B cell (primary cell): ENCODE data around the gene TSC2. TPM values are rescaled to one million over a fixed set of nuclear protein-coding genes. Genes with fewer than 3 reads are reported as not detected.

Experiments used
- ATAC-seq: fragments of 200-7000 bp; cut with Tn5 transposase; one replicate; pipeline ENCODE4 v1.10.0; 2021; ENCODE audit warnings: low read depth, mild to moderate bottlenecking, moderate number of reproducible peaks, moderate library complexity
- CTCF ChIA-PET: fragments of 350-600 bp; sonication (Branson Sonifier 250); formaldehyde crosslinking; loops from one replicate; lab custom pipeline; 2021; ENCODE audit warnings: antibody characterized with exemption, inconsistent platforms; lab: Charles Lee
- POLR2A ChIA-PET: fragments of 350-600 bp; sonication (Branson Sonifier 250); formaldehyde crosslinking; loops from one replicate; lab custom pipeline; 2021; ENCODE audit warnings: antibody characterized with exemption; lab: Charles Lee
- DNase-seq: peaks from one replicate; pipeline ENCODE4 v3.0.0; 2013
- H2AFZ ChIP-seq: 2 replicates; pipeline ENCODE4 v1.6.1; 2012; ENCODE audit warnings: mild to moderate bottlenecking, low read depth, low read length; ENCODE audit not compliant: insufficient read depth, poor library complexity, severe bottlenecking
- H3K27ac ChIP-seq, 2 donors: 1 replicate in 1 of 2; 2 replicates in 1 of 2; pipeline ENCODE4 v1.5.1; 2012 to 2013; ENCODE audit warnings: low read length in 2 of 2, mild to moderate bottlenecking in 2 of 2, moderate library complexity in 1 of 2
- H3K27me3 ChIP-seq, 4 experiments: fragments of 200-600 bp in 1 of 4; sonication (generic) in 1 of 4; replicated peaks in 1 of 4; 1 replicate in 2 of 4; 2 replicates in 2 of 4; pipeline versions ENCODE4 v1.6.1 to v1.7.0; 2013 to 2016; ENCODE audit warnings: low read length in 3 of 4, mild to moderate bottlenecking in 2 of 4, mixed read lengths in 1 of 4, moderate library complexity in 1 of 4; ENCODE audit not compliant: insufficient read depth in 4 of 4, control insufficient read depth in 3 of 4; ENCODE audit errors: control extremely low read depth in 1 of 4
- H3K36me3 ChIP-seq, 2 experiments: replicated peaks in 1 of 2; 1 replicate in 1 of 2; 2 replicates in 1 of 2; pipeline versions ENCODE4 v1.6.1 to v1.7.1; 2013; ENCODE audit warnings: low read length in 1 of 2; ENCODE audit not compliant: insufficient read depth in 2 of 2, control insufficient read depth in 1 of 2; ENCODE audit errors: control extremely low read depth in 1 of 2, extremely low read depth in 1 of 2
- H3K4me1 ChIP-seq, 2 donors: fragments of 200-600 bp in 1 of 2; sonication (generic) in 1 of 2; 1 replicate in 1 of 2; 2 replicates in 1 of 2; pipeline versions ENCODE4 v1.5.1 to v1.6.1; 2013 to 2017; ENCODE audit warnings: low read length in 2 of 2; ENCODE audit not compliant: control insufficient read depth in 2 of 2, insufficient read depth in 2 of 2
- H3K4me2 ChIP-seq: replicated peaks from 2 replicates; pipeline ENCODE3; 2012; ENCODE audit warnings: mild to moderate bottlenecking, low read depth, low read length; ENCODE audit not compliant: poor library complexity, severe bottlenecking
- H3K4me3 ChIP-seq, 5 experiments: fragments of 200-600 bp in 1 of 5; sonication (generic) in 1 of 5; 1 replicate in 3 of 5; 2 replicates in 2 of 5; pipeline versions ENCODE4 v1.5.1 to v1.7.0; 2011 to 2016; ENCODE audit warnings: low read length in 4 of 5, mild to moderate bottlenecking in 4 of 5, low read depth in 2 of 5, control low read depth in 1 of 5, moderate library complexity in 1 of 5; ENCODE audit not compliant: insufficient read depth in 1 of 5; ENCODE audit errors: control extremely low read depth in 1 of 5, extremely low read depth in 1 of 5
- H3K79me2 ChIP-seq: fragments of 200-600 bp; sonication (generic); one replicate; pipeline ENCODE4 v1.6.0; 2016; ENCODE audit warnings: low read length; ENCODE audit not compliant: control insufficient read depth, insufficient read depth
- H3K9ac ChIP-seq: fragments of 200-600 bp; sonication (generic); 2 replicates; pipeline ENCODE4 v1.6.1; 2017; ENCODE audit warnings: mild to moderate bottlenecking, low read length, moderate library complexity
- H3K9me3 ChIP-seq, 3 donors: one replicate each; pipeline versions ENCODE4 v1.6.1 to v1.7.1; 2013; ENCODE audit warnings: low read length in 2 of 3; ENCODE audit not compliant: control insufficient read depth in 2 of 3, insufficient read depth in 1 of 3; ENCODE audit errors: control extremely low read depth in 1 of 3
- H4K20me1 ChIP-seq: 2 replicates; pipeline ENCODE4 v1.6.0; 2012; ENCODE audit warnings: mild to moderate bottlenecking, low read length; ENCODE audit not compliant: insufficient read depth, control insufficient read depth, poor library complexity, severe bottlenecking
- H3K27ac Mint-ChIP-seq: one replicate; pipeline ENCODE4 v1.8.0; 2021; ENCODE audit warnings: mixed read lengths
- H3K27me3 Mint-ChIP-seq: one replicate; pipeline ENCODE4 v1.8.0; 2021; ENCODE audit warnings: mixed read lengths
- H3K4me1 Mint-ChIP-seq: one replicate; pipeline ENCODE4 v1.8.0; 2021; ENCODE audit warnings: mixed read lengths
- H3K4me3 Mint-ChIP-seq: one replicate; pipeline ENCODE4 v1.8.0; 2021; ENCODE audit warnings: mixed read lengths
- H3K9me3 Mint-ChIP-seq: one replicate; pipeline ENCODE4 v1.8.0; 2022; ENCODE audit warnings: mixed read lengths; ENCODE audit not compliant: insufficient read depth
- EZH2 ChIP-seq: IDR thresholded peaks from 2 replicates; pipeline ENCODE4 v1.6.1; 2012; ENCODE audit warnings: borderline replicate concordance, low read depth, mild to moderate bottlenecking, moderate library complexity, low read length; ENCODE audit not compliant: insufficient read depth, poor library complexity, severe bottlenecking
- WGBS: methylation state at CpG from one replicate; pipeline ENCODE4 v1.1.5; 2013; ENCODE audit warnings: missing lambda C conversion rate; ENCODE audit not compliant: insufficient coverage; 5-methylcytosine and 5-hydroxymethylcytosine counted together
- intact Hi-C: fragments of 100-400 bp; cut with micrococcal nuclease; formaldehyde crosslinking; loops from one replicate; pipeline ENCODE4 v1.10.0; 2022
- polyA plus RNA-seq: library from polyadenylated mRNA; depleted of rRNA; stranded (reverse); fragments of >200 nt; gene quantifications from 2 replicates; pipeline ENCODE4 v1.2.3, GENCODE V29; 2012
- total RNA-seq, 2 donors: library from RNA; stranded (reverse); fragments of 120-200 nt in 1 of 2; gene quantifications; 1 replicate in 1 of 2; 2 replicates in 1 of 2; pipeline versions ENCODE4 v1.2.3 to v1.2.4, GENCODE V29; 2013 to 2022
- TF ChIP-seq, protein P1 (sequence below): fragments of 200-600 bp; IDR thresholded peaks from one replicate; pipeline ENCODE4 v1.8.0; 2022; ENCODE audit warnings: antibody characterized with exemption, mild to moderate bottlenecking

Gene TSC2
- total and polyA plus RNA-seq, 2 donors (not counting 1 experiment from before 2014, with no cell fraction given) = 128 to 194 TPM

DNA sequence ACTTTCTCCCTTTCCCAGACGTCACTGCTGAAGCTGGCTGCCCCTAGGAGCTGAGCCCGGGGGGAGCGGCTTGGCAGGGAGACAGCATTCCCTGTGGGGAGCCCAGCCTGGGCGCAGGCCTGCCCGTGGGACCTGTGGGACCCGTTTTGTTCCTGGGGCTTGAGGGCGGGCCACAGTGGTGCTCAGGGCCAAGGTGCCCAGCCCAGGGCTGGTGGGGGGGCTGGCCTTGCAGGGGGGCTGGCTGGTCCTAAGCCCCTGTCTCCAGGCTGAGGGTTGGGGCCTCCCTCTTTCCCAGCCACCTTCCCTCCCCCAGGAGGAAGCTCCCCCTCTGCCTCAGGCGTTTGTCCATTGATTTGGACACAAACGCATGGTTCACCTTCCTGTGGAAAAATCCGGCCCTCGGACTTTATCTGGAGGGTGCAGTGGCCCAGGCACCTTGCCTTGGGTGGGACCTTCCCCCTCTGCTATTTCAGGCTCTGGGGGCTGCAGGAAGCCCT is 16.7 kb upstream of the TSC2 start:
- Histone ChIP-seq H3K36me3 (no peaks in the 10 kb centered on the region), H4K20me1 (no peaks in the 10 kb centered on the region), H3K27ac (no peak overlapping the region), H3K27me3 (peaks cover 0 to 30% (median 8%) of the 10 kb centered on the region in 4 experiments), H2AFZ (no peak overlapping the region), H3K9me3 (peaks cover 0 to 13% (median 0%) of the 10 kb centered on the region in 3 donors), H3K4me1 (peaks cover 8 to 14% of the 10 kb centered on the region in 2 donors), H3K79me2 (no peaks in the 10 kb centered on the region), H3K9ac (no peak overlapping the region), H3K4me2 (no peak overlapping the region), H3K4me3 (no peak overlapping the region)
- ATAC-seq = no peak
- Mint-ChIP-seq H3K4me3 (no peak overlapping the region), H3K4me1 (peaks cover 5% of the 10 kb centered on the region), H3K9me3 (no peaks in the 10 kb centered on the region), H3K27ac (no peak overlapping the region), H3K27me3 (peaks cover 8% of the 10 kb centered on the region)
- WGBS = 63% methylated on average over 7 of the region's 11 CpGs
- DNase-seq = no peak
- POLR2A ChIA-PET = no interaction called here
- intact Hi-C loops = no loop called here
- CTCF ChIA-PET = interaction anchor here (1.0 to 1.1 kb wide), 2 partner anchors 9 to 109 kb away, joined by 3 to 4 read pairs; no protein-coding TSS in a partner anchor
- TF ChIP-seq, protein P1, sequence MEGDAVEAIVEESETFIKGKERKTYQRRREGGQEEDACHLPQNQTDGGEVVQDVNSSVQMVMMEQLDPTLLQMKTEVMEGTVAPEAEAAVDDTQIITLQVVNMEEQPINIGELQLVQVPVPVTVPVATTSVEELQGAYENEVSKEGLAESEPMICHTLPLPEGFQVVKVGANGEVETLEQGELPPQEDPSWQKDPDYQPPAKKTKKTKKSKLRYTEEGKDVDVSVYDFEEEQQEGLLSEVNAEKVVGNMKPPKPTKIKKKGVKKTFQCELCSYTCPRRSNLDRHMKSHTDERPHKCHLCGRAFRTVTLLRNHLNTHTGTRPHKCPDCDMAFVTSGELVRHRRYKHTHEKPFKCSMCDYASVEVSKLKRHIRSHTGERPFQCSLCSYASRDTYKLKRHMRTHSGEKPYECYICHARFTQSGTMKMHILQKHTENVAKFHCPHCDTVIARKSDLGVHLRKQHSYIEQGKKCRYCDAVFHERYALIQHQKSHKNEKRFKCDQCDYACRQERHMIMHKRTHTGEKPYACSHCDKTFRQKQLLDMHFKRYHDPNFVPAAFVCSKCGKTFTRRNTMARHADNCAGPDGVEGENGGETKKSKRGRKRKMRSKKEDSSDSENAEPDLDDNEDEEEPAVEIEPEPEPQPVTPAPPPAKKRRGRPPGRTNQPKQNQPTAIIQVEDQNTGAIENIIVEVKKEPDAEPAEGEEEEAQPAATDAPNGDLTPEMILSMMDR = no peak
- no peak for TF ChIP-seq EZH2

- Histone ChIP-seq H3K27me3 (peaks cover 0 to 24% (median 5%) of the 10 kb centered on the region in 4 experiments), H3K36me3 (no peaks in the 10 kb centered on the region), H3K9ac (no peak overlapping the region), H3K79me2 (no peaks in the 10 kb centered on the region), H3K4me2 (peak overlapping the region; percentile 44), H3K9me3 (peaks cover 0 to 13% (median 0%) of the 10 kb centered on the region in 3 donors), H4K20me1 (no peaks in the 10 kb centered on the region), H3K4me1 (peaks cover under 1 to 6% of the 10 kb centered on the region in 2 donors), H3K4me3 (no peak overlapping the region), H3K27ac (no peak overlapping the region), H2AFZ (peak overlapping the region; percentile 54)
- TF ChIP-seq, protein P1 = no peak
- TF ChIP-seq EZH2 = no peak
- DNase-seq (no peak), ATAC-seq (peak; percentile 45)
- Mint-ChIP-seq H3K4me1 (peaks cover 3% of the 10 kb centered on the region), H3K4me3 (no peak overlapping the region), H3K27me3 (peaks cover 6% of the 10 kb centered on the region), H3K27ac (no peak overlapping the region), H3K9me3 (no peaks in the 10 kb centered on the region)
- WGBS = 60% methylated on average over 12 of the region's 15 CpGs
- intact Hi-C loops = no loop called here
- CTCF ChIA-PET = interaction anchor here (1.1 kb wide), 1 partner anchor 10 kb away, joined by 4 read pairs; no protein-coding TSS in a partner anchor
- POLR2A ChIA-PET = interaction anchor here (0.7 kb wide), 1 partner anchor 430 kb away, joined by 3 read pairs; no protein-coding TSS in a partner anchor
These were observed 15.3 kb upstream of the TSC2 start for GRCh38 chr16:2032285-2033056.
